SU-DHL-6 (cell line): ENCODE measurements around the gene PMM2.

ENCODE experiments used
- CTCF ChIP-seq: fragments of 200-600 bp; sonication (generic); IDR thresholded peaks from one replicate; pipeline ENCODE4 v1.5.1; 2017; ENCODE audit warnings: antibody characterized with exemption, mild to moderate bottlenecking, low read length, moderate library complexity; ENCODE audit not compliant: insufficient read depth, poor library complexity, severe bottlenecking
- EZH2phosphoT487 ChIP-seq: fragments of 200-600 bp; sonication (generic), shearing (Covaris generic); conservative IDR thresholded peaks from 2 replicates; pipeline ENCODE4 v1.6.1; 2018; ENCODE audit warnings: mild to moderate bottlenecking, antibody characterized with exemption, low read length, moderate library complexity, mixed read lengths

GRCh38 chr16:8882725-8883377 lies 85.2 kb downstream of the PMM2 start:
- TF ChIP-seq EZH2phosphoT487 (no peak), CTCF (no peak)
